OCI-LY7 (cell line): Measurements from ENCODE around the gene IFT80. TPM values are rescaled to one million over a fixed set of nuclear protein-coding genes. Genes with fewer than 3 reads are reported as not detected.

Experiments used
- BruUV-seq: library from RNA; stranded (reverse); fragments of 400-500 nt; replicated peaks from 2 replicates; lab custom pipeline; 2021; lab: Mats Ljungman, UMichigan
- CTCF ChIA-PET: fragments of 300-600 bp; sonication (Branson Sonifier 250); formaldehyde crosslinking; loops from one replicate; lab custom pipeline; 2022; ENCODE audit warnings: antibody characterized with exemption; ENCODE audit not compliant: unreplicated experiment; lab: Charles Lee
- POLR2A ChIA-PET: fragments of 300-600 bp; sonication (Branson Sonifier 250); formaldehyde crosslinking; loops from one replicate; lab custom pipeline; 2022; ENCODE audit warnings: antibody characterized with exemption; lab: Charles Lee
- DNase-seq: peaks from one replicate; pipeline ENCODE4 v3.0.0-alpha.2; 2015; ENCODE audit warnings: low spot score
- H2AFZ ChIP-seq: fragments of 200-600 bp; sonication (generic), shearing (Covaris generic); 2 replicates; pipeline ENCODE4 v1.6.1; 2014; ENCODE audit warnings: mild to moderate bottlenecking, antibody characterized with exemption, low read length, moderate library complexity
- H3K27ac ChIP-seq: fragments of 200-600 bp; sonication (generic); 2 replicates; pipeline ENCODE4 v1.5.1; 2014; ENCODE audit warnings: mixed run types, low read depth, mild to moderate bottlenecking, moderate library complexity, low read length, inconsistent platforms; ENCODE audit not compliant: poor library complexity, severe bottlenecking
- H3K36me3 ChIP-seq: fragments of 200-600 bp; sonication (generic); 2 replicates; pipeline ENCODE4 v1.6.1; 2014; ENCODE audit warnings: mild to moderate bottlenecking, antibody characterized with exemption, low read length, moderate library complexity, mixed read lengths; ENCODE audit not compliant: insufficient read depth
- H3K4me1 ChIP-seq: fragments of 200-600 bp; sonication (generic); 2 replicates; pipeline ENCODE4 v1.5.1; 2014; ENCODE audit warnings: mild to moderate bottlenecking, low read length; ENCODE audit not compliant: insufficient read depth, poor library complexity, severe bottlenecking
- H3K4me2 ChIP-seq: fragments of 200-600 bp; sonication (generic); 2 replicates; pipeline ENCODE4 v1.6.1; 2014; ENCODE audit warnings: mild to moderate bottlenecking, low read length
- H3K4me3 ChIP-seq: fragments of 200-600 bp; sonication (generic); 2 replicates; pipeline ENCODE4 v1.5.1; 2014; ENCODE audit warnings: mild to moderate bottlenecking, low read depth, low read length; ENCODE audit not compliant: poor library complexity, severe bottlenecking
- H3K79me2 ChIP-seq: fragments of 200-600 bp; sonication (generic); 2 replicates; pipeline ENCODE4 v1.6.1; 2016; ENCODE audit warnings: low read depth, mild to moderate bottlenecking, low read length, moderate library complexity, mixed read lengths; ENCODE audit not compliant: insufficient read depth
- H3K9me2 ChIP-seq: fragments of 200-600 bp; sonication (generic); 2 replicates; pipeline ENCODE4 v1.6.1; 2016; ENCODE audit warnings: mild to moderate bottlenecking, low read length, mixed read lengths; ENCODE audit not compliant: insufficient read depth
- H3K9me3 ChIP-seq: fragments of 200-600 bp; sonication (generic); 2 replicates; pipeline ENCODE4 v1.6.1; 2014; ENCODE audit warnings: mild to moderate bottlenecking, mixed run types, low read length, mixed read lengths
- H4K20me1 ChIP-seq: fragments of 200-600 bp; sonication (generic); 2 replicates; pipeline ENCODE4 v1.6.1; 2014; ENCODE audit warnings: mild to moderate bottlenecking, antibody characterized with exemption, low read length, moderate library complexity, mixed read lengths; ENCODE audit not compliant: insufficient read depth
- CTCF ChIP-seq: fragments of 200-600 bp; sonication (generic); conservative IDR thresholded peaks from 2 replicates; pipeline ENCODE4 v1.5.1; 2014; ENCODE audit warnings: mild to moderate bottlenecking, antibody characterized with exemption, low read length, moderate library complexity, mixed read lengths
- EZH2phosphoT487 ChIP-seq: fragments of 200-600 bp; sonication (generic); IDR thresholded peaks from 2 replicates; pipeline ENCODE4 v1.6.1; 2018; ENCODE audit warnings: low read depth, borderline replicate concordance, mild to moderate bottlenecking, mixed run types, antibody characterized with exemption, low read length, moderate library complexity, mixed read lengths
- intact Hi-C: fragments of 100-400 bp; cut with micrococcal nuclease; formaldehyde crosslinking; loops from one replicate; pipeline ENCODE4 v1.10.0; 2022; ENCODE audit not compliant: unreplicated experiment
- total RNA-seq, 2 experiments: library from RNA; depleted of rRNA in 1 of 2; stranded (reverse); fragments of >200 nt in 1 of 2; shearing (Covaris generic) in 1 of 2; gene quantifications; 2 replicates each; pipeline ENCODE4 v1.2.3, GENCODE V29; 2014 to 2022

IFT80 gene
- total RNA-seq, 2 experiments from 2014 or later: 33.5 to 49.5 TPM

GRCh38 chr3:160259589-160259988, 139.4 kb downstream of the IFT80 start:
- no peak for DNase-seq
- intact Hi-C loops: no loop called here
- ChIA-PET CTCF (no interaction called here), POLR2A (interaction anchor here (1.2 kb wide), 1 partner anchor 8 kb away, joined by 4 read pairs; no protein-coding TSS in a partner anchor)
- no TSS peak for BruUV-seq
- Histone ChIP-seq H3K4me2 (no peak overlapping the region), H3K36me3 (no peaks in the 10 kb centered on the region), H3K27ac (no peak overlapping the region), H3K9me3 (no peaks in the 10 kb centered on the region), H3K4me3 (no peak overlapping the region), H4K20me1 (no peaks in the 10 kb centered on the region), H2AFZ (no peak overlapping the region), H3K9me2 (no peaks in the 10 kb centered on the region), H3K79me2 (no peaks in the 10 kb centered on the region), H3K4me1 (no peaks in the 10 kb centered on the region)
- TF ChIP-seq EZH2phosphoT487 (no peak), CTCF (no peak)

- BruUV-seq: no TSS peak
- Histone ChIP-seq H3K79me2 (no peaks in the 10 kb centered on the region), H3K4me3 (no peak overlapping the region), H3K4me2 (no peak overlapping the region), H3K9me2 (no peaks in the 10 kb centered on the region), H4K20me1 (no peaks in the 10 kb centered on the region), H3K9me3 (no peaks in the 10 kb centered on the region), H3K36me3 (no peaks in the 10 kb centered on the region), H3K27ac (no peak overlapping the region), H3K4me1 (no peaks in the 10 kb centered on the region), H2AFZ (no peak overlapping the region)
- TF ChIP-seq EZH2phosphoT487 (no peak), CTCF (no peak)
- CTCF ChIA-PET: no interaction called here
- intact Hi-C loops: no loop called here
- no peak for DNase-seq
- POLR2A ChIA-PET: interaction anchor here (0.9 kb wide), 1 partner anchor 9 kb away, joined by 3 read pairs; no protein-coding TSS in a partner anchor
These were observed 141.4 kb downstream of the IFT80 start for GRCh38 chr3:160257606-160258005.

- Histone ChIP-seq H3K4me2 (no peak overlapping the region), H3K4me1 (no peaks in the 10 kb centered on the region), H3K4me3 (no peak overlapping the region), H3K9me3 (no peaks in the 10 kb centered on the region), H3K9me2 (no peaks in the 10 kb centered on the region), H4K20me1 (no peaks in the 10 kb centered on the region), H3K36me3 (no peaks in the 10 kb centered on the region), H2AFZ (no peak overlapping the region), H3K79me2 (no peaks in the 10 kb centered on the region), H3K27ac (no peak overlapping the region)
- BruUV-seq: no TSS peak
- TF ChIP-seq EZH2phosphoT487: no peak
- intact Hi-C loops: no loop called here
- ChIA-PET POLR2A (no interaction called here), CTCF (no interaction called here)
- DNase-seq: no peak
These were observed 145.7 kb downstream of the IFT80 start for GRCh38 chr3:160253298-160253697.
